Thyroid gland (tissue), 4 donors: Measurements from ENCODE around the gene ADAM12. TPM values are rescaled to one million over a fixed set of nuclear protein-coding genes. Genes with fewer than 3 reads are reported as not detected.

Experiments
- DNase-seq, 2 donors: peaks; one replicate each; pipeline ENCODE4 v3.0.0-alpha.2; 2019
- H3K27ac ChIP-seq, 3 donors: fragments of 200-600 bp; sonication (generic); 1 replicate in 2 of 3; 2 replicates in 1 of 3; pipeline ENCODE4 v1.5.1; 2016 to 2019; ENCODE audit warnings: mild to moderate bottlenecking in 1 of 3, moderate library complexity in 1 of 3
- H3K27me3 ChIP-seq: fragments of 200-600 bp; sonication (generic); one replicate; pipeline ENCODE4 v1.5.1; 2019
- H3K36me3 ChIP-seq, 2 donors: fragments of 200-600 bp; sonication (generic); one replicate each; pipeline ENCODE4 v1.5.1; 2016 to 2019
- H3K4me1 ChIP-seq, 2 donors: fragments of 200-600 bp; sonication (generic); one replicate each; pipeline ENCODE4 v1.5.1; 2017 to 2019
- H3K4me3 ChIP-seq, 3 donors: fragments of 200-600 bp; sonication (generic); replicated peaks in 1 of 3; 1 replicate in 2 of 3; 2 replicates in 1 of 3; pipeline ENCODE4 v1.5.1; 2016; ENCODE audit warnings: mild to moderate bottlenecking in 1 of 3
- H3K9me3 ChIP-seq: fragments of 200-600 bp; sonication (generic); one replicate; pipeline ENCODE4 v1.5.1; 2017
- POLR2A ChIP-seq, 2 donors: fragments of 450-650 bp; IDR thresholded peaks; one replicate each; pipeline ENCODE4 v1.6.1; 2017; ENCODE audit warnings: antibody characterized with exemption in 2 of 2, mild to moderate bottlenecking in 2 of 2, moderate library complexity in 1 of 2
- WGBS, 2 donors: methylation state at CpG; one replicate each; pipeline ENCODE4 v1.1.5; 2017; 5-methylcytosine and 5-hydroxymethylcytosine counted together
- intact Hi-C: fragments of 100-400 bp; cut with DNase I; formaldehyde crosslinking; loops from one replicate; pipeline ENCODE4 v1.15.1; 2023
- total RNA-seq, 4 donors: library from RNA; depleted of rRNA; stranded (reverse); fragments of >200 nt; gene quantifications; one replicate each; pipeline ENCODE4 v1.2.3, GENCODE V29; 2016
- TF ChIP-seq, protein P1 (sequence below), 6 experiments: fragments of 200-600 bp in 3 of 6; fragments of 450-650 bp in 3 of 6; sonication (generic) in 3 of 6; IDR thresholded peaks; one replicate each; pipeline ENCODE4 v1.5.1; 2016 to 2019; ENCODE audit warnings: antibody characterized with exemption in 6 of 6, mild to moderate bottlenecking in 2 of 6, inconsistent platforms in 1 of 6, moderate library complexity in 1 of 6

Gene ADAM12
- total RNA-seq, 4 donors from 2014 or later: 0.20 to 0.94 (median 0.63) TPM

DNA sequence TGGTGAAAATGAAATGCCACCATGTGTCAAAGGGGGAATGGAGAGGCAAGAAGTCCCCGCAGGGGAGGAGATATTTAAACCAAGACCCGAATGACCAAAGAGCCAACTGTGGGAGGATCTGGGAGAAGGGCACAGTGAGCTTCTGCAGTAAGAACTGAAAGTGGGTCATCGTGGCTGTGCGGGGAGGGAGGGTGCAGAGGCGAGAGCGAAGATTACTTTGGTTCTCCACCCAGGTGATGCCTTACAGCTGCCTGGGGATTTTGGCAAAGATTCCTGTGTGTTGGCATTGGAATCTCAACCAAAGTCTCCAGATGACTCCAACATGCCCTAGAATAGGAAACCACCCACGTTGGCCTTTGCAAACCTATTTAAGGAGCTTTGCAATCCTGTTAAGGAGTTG lies 44.2 kb upstream of the ADAM12 start:
- no peak for DNase-seq
- H3K4me1 ChIP-seq: no peaks in the 10 kb centered on the region
- 86 to 92% methylated on average over 7 of the region's 7 CpGs for WGBS, 2 donors
- H3K9me3 ChIP-seq: no peaks in the 10 kb centered on the region
- intact Hi-C loops: no loop called here
- H3K36me3 ChIP-seq: no peaks in the 10 kb centered on the region
- no peak for TF ChIP-seq POLR2A (IDR thresholded peaks at IDR 0.05)
- TF ChIP-seq, protein P1, sequence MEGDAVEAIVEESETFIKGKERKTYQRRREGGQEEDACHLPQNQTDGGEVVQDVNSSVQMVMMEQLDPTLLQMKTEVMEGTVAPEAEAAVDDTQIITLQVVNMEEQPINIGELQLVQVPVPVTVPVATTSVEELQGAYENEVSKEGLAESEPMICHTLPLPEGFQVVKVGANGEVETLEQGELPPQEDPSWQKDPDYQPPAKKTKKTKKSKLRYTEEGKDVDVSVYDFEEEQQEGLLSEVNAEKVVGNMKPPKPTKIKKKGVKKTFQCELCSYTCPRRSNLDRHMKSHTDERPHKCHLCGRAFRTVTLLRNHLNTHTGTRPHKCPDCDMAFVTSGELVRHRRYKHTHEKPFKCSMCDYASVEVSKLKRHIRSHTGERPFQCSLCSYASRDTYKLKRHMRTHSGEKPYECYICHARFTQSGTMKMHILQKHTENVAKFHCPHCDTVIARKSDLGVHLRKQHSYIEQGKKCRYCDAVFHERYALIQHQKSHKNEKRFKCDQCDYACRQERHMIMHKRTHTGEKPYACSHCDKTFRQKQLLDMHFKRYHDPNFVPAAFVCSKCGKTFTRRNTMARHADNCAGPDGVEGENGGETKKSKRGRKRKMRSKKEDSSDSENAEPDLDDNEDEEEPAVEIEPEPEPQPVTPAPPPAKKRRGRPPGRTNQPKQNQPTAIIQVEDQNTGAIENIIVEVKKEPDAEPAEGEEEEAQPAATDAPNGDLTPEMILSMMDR (IDR thresholded peaks at IDR 0.05): no peak
- no peaks in the 10 kb centered on the region for H3K27me3 ChIP-seq
- no peak overlapping the region for H3K27ac ChIP-seq
- H3K4me3 ChIP-seq: no peak overlapping the region

DNA sequence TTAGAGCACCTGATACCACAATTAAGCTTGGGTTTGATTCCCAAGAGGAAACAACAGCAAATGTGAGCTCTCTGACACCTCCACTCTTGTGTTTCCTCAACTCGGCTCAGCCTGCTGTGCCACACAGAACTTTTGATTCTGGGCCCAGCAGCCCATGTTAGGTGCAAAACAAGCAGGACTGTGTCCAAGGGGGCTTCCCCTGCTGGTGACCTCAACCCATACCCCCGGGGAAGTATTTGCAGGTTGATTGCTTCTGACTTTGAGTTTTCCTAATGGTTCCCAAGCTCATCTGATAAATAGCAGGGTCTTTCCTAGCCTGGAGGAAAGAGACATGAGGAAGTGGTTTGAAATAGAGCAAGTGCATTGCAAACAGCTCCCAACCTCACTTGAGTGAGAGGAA lies 43.5 kb upstream of the ADAM12 start:
- Histone ChIP-seq H3K36me3 (no peaks in the 10 kb centered on the region), H3K27ac (no peak overlapping the region), H3K4me3 (no peak overlapping the region), H3K9me3 (no peaks in the 10 kb centered on the region), H3K27me3 (no peaks in the 10 kb centered on the region), H3K4me1 (no peaks in the 10 kb centered on the region)
- TF ChIP-seq, protein P1 (IDR thresholded peaks at IDR 0.05): no peak
- TF ChIP-seq POLR2A (IDR thresholded peaks at IDR 0.05): no peak
- intact Hi-C loops: no loop called here
- WGBS, 2 donors: 81 to 89% methylated on average over 2 of the region's 2 CpGs
- DNase-seq: no peak

DNA sequence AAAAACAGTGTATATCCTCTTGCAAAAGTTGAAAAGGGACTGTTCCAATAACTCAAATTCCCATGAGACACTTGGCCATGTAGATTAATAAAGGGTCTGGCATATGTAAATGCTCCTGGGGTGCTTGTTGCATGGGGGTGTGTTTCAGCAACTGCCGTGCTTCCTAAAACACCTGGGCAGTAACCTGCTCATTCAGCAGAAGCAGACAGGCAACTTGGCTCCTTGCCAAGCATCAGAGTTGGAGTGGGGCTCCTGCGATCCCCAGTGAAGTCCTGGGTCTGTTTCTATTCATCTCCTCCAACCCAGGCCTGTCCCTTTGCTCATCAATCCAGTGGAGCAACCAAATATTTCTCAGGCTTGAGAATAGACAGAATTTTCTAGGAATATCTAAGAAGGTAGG lies 42.2 kb upstream of the ADAM12 start:
- no peaks in the 10 kb centered on the region for H3K9me3 ChIP-seq
- DNase-seq: no peak
- no peaks in the 10 kb centered on the region for H3K4me1 ChIP-seq
- WGBS, 2 donors: 40 to 41% methylated on average over 2 of the region's 2 CpGs
- intact Hi-C loops: no loop called here
- TF ChIP-seq, protein P1 (IDR thresholded peaks at IDR 0.05): no peak
- no peak for TF ChIP-seq POLR2A (IDR thresholded peaks at IDR 0.05)
- no peaks in the 10 kb centered on the region for H3K27me3 ChIP-seq
- H3K27ac ChIP-seq: no peak overlapping the region
- no peak overlapping the region for H3K4me3 ChIP-seq
- H3K36me3 ChIP-seq: no peaks in the 10 kb centered on the region

DNA sequence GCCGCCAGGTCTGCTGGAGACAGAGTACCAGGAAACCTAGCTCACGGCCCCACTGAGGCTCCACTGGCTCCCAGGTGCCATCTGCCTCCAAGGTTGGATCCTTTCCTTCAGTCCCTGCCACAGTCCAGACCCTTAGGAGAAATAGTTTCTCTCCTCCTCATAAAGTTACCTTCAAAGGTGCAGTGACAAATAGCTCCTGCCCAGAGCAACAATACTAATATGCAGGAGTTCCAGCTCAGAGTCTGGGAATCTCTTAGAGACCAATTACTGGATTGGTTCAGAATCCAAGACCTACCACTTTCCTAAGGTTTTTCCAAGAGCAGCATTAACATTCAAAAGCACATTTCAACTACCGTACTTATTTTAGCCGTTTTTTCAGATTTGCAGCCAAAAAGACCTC lies 41.0 kb upstream of the ADAM12 start:
- Histone ChIP-seq H3K9me3 (no peaks in the 10 kb centered on the region), H3K4me1 (no peaks in the 10 kb centered on the region), H3K27ac (no peak overlapping the region), H3K36me3 (no peaks in the 10 kb centered on the region), H3K4me3 (no peak overlapping the region), H3K27me3 (no peaks in the 10 kb centered on the region)
- no peak for DNase-seq
- intact Hi-C loops: no loop called here
- WGBS, 2 donors: 95 to 96% methylated on average over 4 of the region's 4 CpGs
- TF ChIP-seq POLR2A (IDR thresholded peaks at IDR 0.05): no peak
- TF ChIP-seq, protein P1 (IDR thresholded peaks at IDR 0.05): no peak

DNA sequence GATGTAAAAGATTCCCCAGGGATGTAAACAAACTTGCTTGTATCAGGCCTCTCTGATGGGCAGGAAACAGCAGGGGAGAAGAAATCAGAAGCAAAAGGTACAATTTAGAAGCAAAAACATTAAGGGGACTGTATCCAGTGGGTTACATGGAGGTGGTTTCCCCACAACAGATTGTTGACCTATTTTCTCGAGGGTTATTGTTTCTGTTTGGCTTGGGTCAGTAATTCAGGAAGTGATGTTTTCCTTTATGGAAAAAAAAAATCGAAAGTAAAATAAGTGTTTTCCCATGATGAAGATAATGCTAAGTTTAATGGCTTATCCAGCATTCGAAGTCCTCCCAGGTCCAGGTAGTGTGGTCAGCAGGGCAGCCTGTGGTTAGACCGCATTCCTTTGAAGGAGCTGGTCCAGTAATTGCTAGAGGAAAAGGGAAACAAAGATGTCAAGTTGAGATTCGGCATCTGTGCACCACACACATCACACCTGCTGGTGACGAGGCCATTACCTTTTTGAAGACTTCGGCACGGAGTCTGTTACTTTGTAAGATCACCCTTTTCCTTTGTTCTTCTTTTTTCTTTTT lies 37.3 kb upstream of the ADAM12 start:
- H3K4me3 ChIP-seq: no peak overlapping the region
- H3K4me1 ChIP-seq: no peaks in the 10 kb centered on the region
- H3K27me3 ChIP-seq: no peaks in the 10 kb centered on the region
- intact Hi-C loops: no loop called here
- TF ChIP-seq POLR2A (IDR thresholded peaks at IDR 0.05): no peak
- TF ChIP-seq, protein P1 (IDR thresholded peaks at IDR 0.05): no peak
- H3K9me3 ChIP-seq: no peaks in the 10 kb centered on the region
- no peaks in the 10 kb centered on the region for H3K36me3 ChIP-seq
- no peak for DNase-seq
- H3K27ac ChIP-seq: no peak overlapping the region
- WGBS, 2 donors: 72 to 74% methylated on average over 8 of the region's 8 CpGs
